MM.1S (cell line): ENCODE measurements around the gene OSTM1.

Source experiments
- CTCF ChIP-seq: fragments of 300-600 bp; sonication (generic); IDR thresholded peaks from 2 replicates; pipeline ENCODE4 v1.5.1; 2016; ENCODE audit warnings: antibody characterized with exemption, low read length, mixed read lengths
- EZH2 ChIP-seq: fragments of 300-600 bp; sonication (generic); optimal IDR thresholded peaks from 2 replicates; pipeline ENCODE3; 2017; ENCODE audit warnings: low read depth, mild to moderate bottlenecking, antibody characterized with exemption, low read length, mixed read lengths

GRCh38 chr6:108068618-108069017, 5.9 kb downstream of the OSTM1 start:
- no peak for TF ChIP-seq CTCF
- no peak for TF ChIP-seq EZH2
